GM19239 (cell line): ENCODE data around the gene FAM174C.
"Not testable (repeated sequence)": the region's sequence is repeated elsewhere in the genome, so short reads cannot be mapped to it uniquely, and the experiment has no call there.

Source experiments
- DNase-seq: peaks from one replicate; pipeline ENCODE4 v3.0.0; 2011; ENCODE audit warnings: low spot score; ENCODE audit not compliant: insufficient read length
- FAIRE-seq: peaks from 2 replicates; lab custom pipeline; 2011; peaks lifted over from hg19 to GRCh38; lab: Jason Lieb, UNC

FAM174C gene

GRCh38 chr19:1294688-1295087 is 19.4 kb downstream of the FAM174C start:
- DNase-seq (no peak), FAIRE-seq (no peak)

GRCh38 chr19:1295169-1296012 is 20.1 kb downstream of the FAM174C start:
- FAIRE-seq (no peak), DNase-seq (peak; percentile 76)

GRCh38 chr19:1296078-1296477 is 20.7 kb downstream of the FAM174C start:
- FAIRE-seq (no peak), DNase-seq (no peak)

GRCh38 chr19:1296575-1297271 is 21.4 kb downstream of the FAM174C start:
- DNase-seq (no peak), FAIRE-seq (no peak)

GRCh38 chr19:1298235-1298634 is 22.9 kb downstream of the FAM174C start:
- FAIRE-seq (no peak), DNase-seq (no peak)

GRCh38 chr19:1299801-1300200 is 24.5 kb downstream of the FAM174C start:
- no peak for FAIRE-seq

GRCh38 chr19:1300744-1301490 is 25.6 kb downstream of the FAM174C start:
- DNase-seq, result no peak
- no peak for FAIRE-seq

More at GRCh38 chr19:1299801-1300200, 24.5 kb downstream of the FAM174C start:
- DNase-seq, result no peak

GRCh38 chr19:1302533-1303239 is 27.4 kb downstream of the FAM174C start:
- no peak for DNase-seq
- FAIRE-seq, result no peak

GRCh38 chr19:1304197-1304924 is 29.0 kb downstream of the FAM174C start:
- no peak for FAIRE-seq
- no peak for DNase-seq

- not testable (repeated sequence) for FAIRE-seq, DNase-seq
Measured at GRCh38 chr19:1305354-1305753, 30.0 kb downstream of the FAM174C start.

GRCh38 chr19:1307320-1307719 is 32.0 kb downstream of the FAM174C start:
- no peak for FAIRE-seq

GRCh38 chr19:1307755-1308303 is 32.5 kb downstream of the FAM174C start:
- FAIRE-seq, result no peak
- no peak for DNase-seq

More at GRCh38 chr19:1307320-1307719, 32.0 kb downstream of the FAM174C start:
- DNase-seq, result no peak

- FAIRE-seq, result no peak
- no peak for DNase-seq
Measured at GRCh38 chr19:1308718-1309117, 33.4 kb downstream of the FAM174C start.

- FAIRE-seq, result no peak
- no peak for DNase-seq
Measured at GRCh38 chr19:1309977-1310852, 34.9 kb downstream of the FAM174C start.

- no peak for FAIRE-seq
Measured at GRCh38 chr19:1310853-1311180, 35.5 kb downstream of the FAM174C start.

GRCh38 chr19:1311543-1312091 is 36.3 kb downstream of the FAM174C start:
- no peak for DNase-seq
- FAIRE-seq, result no peak

More at GRCh38 chr19:1310853-1311180, 35.5 kb downstream of the FAM174C start:
- DNase-seq, result no peak

- FAIRE-seq, result no peak
- no peak for DNase-seq
Measured at GRCh38 chr19:1312767-1313694, 37.7 kb downstream of the FAM174C start.
